Stomach smooth muscle (tissue), 2 donors: Measurements from ENCODE around the gene RAB22A.

ENCODE experiments used
- H3K27ac ChIP-seq: one replicate; pipeline ENCODE4 v1.7.0; 2013; ENCODE audit warnings: mild to moderate bottlenecking, low read length, inconsistent platforms
- H3K27me3 ChIP-seq, 2 donors: one replicate each; pipeline ENCODE4 v1.7.0; 2013; ENCODE audit warnings: low read length in 2 of 2; ENCODE audit not compliant: insufficient read depth in 2 of 2, control insufficient read depth in 1 of 2
- H3K36me3 ChIP-seq, 2 donors: one replicate each; pipeline ENCODE4 v1.7.0; 2013; ENCODE audit warnings: low read length in 2 of 2; ENCODE audit not compliant: control insufficient read depth in 2 of 2, insufficient read depth in 2 of 2
- H3K4me1 ChIP-seq: one replicate; pipeline ENCODE4 v1.7.0; 2013; ENCODE audit warnings: low read length; ENCODE audit not compliant: control insufficient read depth, insufficient read depth
- H3K4me3 ChIP-seq, 2 donors: one replicate each; pipeline ENCODE4 v1.7.0; 2013; ENCODE audit warnings: low read length in 2 of 2
- H3K9ac ChIP-seq, 2 donors: one replicate each; pipeline ENCODE4 v1.7.0; 2013; ENCODE audit warnings: low read length in 2 of 2, mild to moderate bottlenecking in 1 of 2
- H3K9me3 ChIP-seq, 2 donors: one replicate each; pipeline ENCODE4 v1.7.0; 2013; ENCODE audit warnings: low read length in 2 of 2; ENCODE audit not compliant: control insufficient read depth in 2 of 2
- donor health status: healthy.
- donor health status: Pancreatic carcinoma.

The RAB22A gene

DNA sequence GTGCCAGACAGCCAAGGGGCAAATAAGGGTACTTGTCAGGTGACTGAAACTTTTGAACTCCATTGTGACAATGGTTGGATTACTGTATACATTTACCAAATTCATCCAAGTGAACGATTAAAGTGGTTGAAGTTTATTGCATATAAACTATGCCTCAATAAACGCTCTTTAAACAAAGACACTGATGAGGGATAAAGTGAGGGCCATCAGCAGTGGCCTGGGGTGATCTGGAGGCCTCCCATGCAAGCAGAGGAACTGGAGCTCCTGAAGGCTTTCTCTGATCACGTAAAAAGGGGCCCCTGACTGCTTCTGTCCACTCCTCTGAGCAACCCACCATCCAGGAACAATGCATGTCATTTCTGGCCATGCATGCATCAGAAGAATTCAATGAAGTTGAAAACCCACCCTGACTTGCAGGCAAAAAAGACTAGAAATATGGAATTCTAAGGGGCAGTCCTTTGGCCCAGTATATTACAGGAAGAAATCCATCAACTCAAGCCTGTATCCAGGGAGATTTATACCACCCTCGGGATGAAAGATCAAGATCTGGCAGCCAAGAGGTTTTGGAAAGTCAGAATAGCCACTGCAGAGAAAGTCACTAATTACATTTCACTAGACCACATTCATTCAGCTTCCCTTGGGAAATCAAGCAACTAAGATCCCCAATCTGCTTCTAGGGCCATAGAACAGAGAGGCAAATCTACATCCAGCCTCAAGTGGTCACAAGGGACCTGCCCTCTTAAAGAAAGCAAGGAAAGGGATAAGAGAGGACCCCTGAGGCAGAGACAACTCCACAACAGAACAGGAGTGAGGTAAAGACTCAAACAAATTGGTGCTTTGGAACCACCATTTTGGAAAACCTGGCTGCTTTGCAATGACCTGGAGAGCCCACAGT is 31.7 kb upstream of the RAB22A start:
- H3K36me3 ChIP-seq = no peaks in the 10 kb centered on the region
- H3K27ac ChIP-seq = no peak overlapping the region
- no peak overlapping the region for H3K9ac ChIP-seq
- no peaks in the 10 kb centered on the region for H3K4me1 ChIP-seq
- H3K9me3 ChIP-seq = no peaks in the 10 kb centered on the region
- no peaks in the 10 kb centered on the region for H3K27me3 ChIP-seq
- H3K4me3 ChIP-seq = no peak overlapping the region

DNA sequence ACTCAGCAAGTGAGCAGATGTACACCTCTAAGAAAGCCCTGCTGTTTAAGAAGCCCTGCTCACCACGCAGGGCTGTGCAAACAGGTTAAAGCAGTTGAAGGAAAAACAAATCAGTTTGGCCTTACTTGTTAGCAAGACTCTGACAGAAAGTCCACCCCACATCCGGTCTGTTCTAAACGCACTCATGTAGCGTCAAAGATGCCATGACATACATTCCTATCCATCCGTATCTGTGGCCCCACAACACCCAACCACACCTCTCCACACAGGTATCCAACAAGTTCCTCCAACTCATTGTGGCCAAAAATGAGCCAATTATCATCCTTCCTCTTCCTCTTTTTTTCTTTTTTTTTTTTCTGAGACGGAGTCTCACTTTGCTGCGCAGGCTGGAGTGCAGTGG is 22.8 kb upstream of the RAB22A start:
- Histone ChIP-seq H3K27me3 (no peaks in the 10 kb centered on the region), H3K4me3 (no peak overlapping the region), H3K9ac (no peak overlapping the region), H3K4me1 (no peaks in the 10 kb centered on the region), H3K36me3 (peaks cover 8 to 11% of the 10 kb centered on the region in 2 donors), H3K27ac (no peak overlapping the region), H3K9me3 (no peaks in the 10 kb centered on the region)

- peaks cover 8 to 11% of the 10 kb centered on the region in 2 donors for H3K36me3 ChIP-seq
- no peaks in the 10 kb centered on the region for H3K27me3 ChIP-seq
- H3K9ac ChIP-seq = no peak overlapping the region
- no peak overlapping the region for H3K4me3 ChIP-seq
- no peaks in the 10 kb centered on the region for H3K4me1 ChIP-seq
- no peaks in the 10 kb centered on the region for H3K9me3 ChIP-seq
- no peak overlapping the region for H3K27ac ChIP-seq
Measured at GRCh38 chr20:58287638-58288037, 21.9 kb upstream of the RAB22A start.

DNA sequence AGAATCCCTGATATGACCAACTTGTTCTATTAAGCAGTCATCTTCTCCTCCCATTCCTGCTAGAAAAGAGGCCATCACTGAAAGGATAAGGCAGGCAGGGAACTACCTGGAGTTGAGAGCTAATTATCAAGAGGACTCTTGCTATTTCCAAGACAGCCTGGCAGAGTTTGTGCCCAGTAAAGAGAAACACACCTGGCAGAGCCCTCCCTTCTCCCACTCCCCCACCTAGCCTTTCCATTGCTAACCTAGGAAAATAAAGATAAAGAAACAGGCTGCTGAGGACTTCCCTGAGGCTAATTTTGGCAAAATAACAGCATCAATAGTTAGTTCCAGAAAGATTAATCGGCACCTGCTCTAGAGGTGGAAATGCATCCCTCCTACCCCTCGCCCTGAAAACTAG is 20.4 kb upstream of the RAB22A start:
- H3K4me1 ChIP-seq = no peaks in the 10 kb centered on the region
- H3K27me3 ChIP-seq = no peaks in the 10 kb centered on the region
- H3K4me3 ChIP-seq = no peak overlapping the region
- no peak overlapping the region for H3K27ac ChIP-seq
- H3K9me3 ChIP-seq = no peaks in the 10 kb centered on the region
- no peak overlapping the region for H3K9ac ChIP-seq
- peaks cover 8 to 11% of the 10 kb centered on the region in 2 donors for H3K36me3 ChIP-seq

GRCh38 chr20:58293453-58293852 is 16.1 kb upstream of the RAB22A start:
- H3K4me1 ChIP-seq = peaks cover 4% of the 10 kb centered on the region
- H3K36me3 ChIP-seq = no peaks in the 10 kb centered on the region
- H3K27ac ChIP-seq = no peak overlapping the region
- H3K27me3 ChIP-seq = no peaks in the 10 kb centered on the region
- H3K9me3 ChIP-seq = no peaks in the 10 kb centered on the region
- no peak overlapping the region for H3K9ac ChIP-seq
- H3K4me3 ChIP-seq = no peak overlapping the region

- no peaks in the 10 kb centered on the region for H3K9me3 ChIP-seq
- H3K4me3 ChIP-seq = no peak overlapping the region
- H3K4me1 ChIP-seq = peaks cover 4% of the 10 kb centered on the region
- no peak overlapping the region for H3K27ac ChIP-seq
- H3K36me3 ChIP-seq = no peaks in the 10 kb centered on the region
- H3K27me3 ChIP-seq = no peaks in the 10 kb centered on the region
- no peak overlapping the region for H3K9ac ChIP-seq
Measured at GRCh38 chr20:58294497-58295455, 14.7 kb upstream of the RAB22A start.

- Histone ChIP-seq H3K4me1 (peaks cover 4% of the 10 kb centered on the region), H3K4me3 (no peak overlapping the region), H3K9me3 (no peaks in the 10 kb centered on the region), H3K36me3 (peaks cover 0 to 2% of the 10 kb centered on the region in 2 donors), H3K27ac (no peak overlapping the region), H3K9ac (no peak overlapping the region), H3K27me3 (no peaks in the 10 kb centered on the region)
Measured at GRCh38 chr20:58296051-58296837, 13.3 kb upstream of the RAB22A start.

- Histone ChIP-seq H3K27me3 (no peaks in the 10 kb centered on the region), H3K4me1 (peaks cover 4% of the 10 kb centered on the region), H3K4me3 (no peak overlapping the region), H3K36me3 (peaks cover 0 to 6% of the 10 kb centered on the region in 2 donors), H3K27ac (no peak overlapping the region), H3K9me3 (no peaks in the 10 kb centered on the region), H3K9ac (no peak overlapping the region)
Measured at GRCh38 chr20:58297394-58297793, 12.1 kb upstream of the RAB22A start.

- Histone ChIP-seq H3K27ac (no peak overlapping the region), H3K4me1 (peaks cover 4% of the 10 kb centered on the region), H3K9ac (no peak overlapping the region), H3K27me3 (no peaks in the 10 kb centered on the region), H3K4me3 (no peak overlapping the region), H3K36me3 (peaks cover 0 to 6% of the 10 kb centered on the region in 2 donors), H3K9me3 (no peaks in the 10 kb centered on the region)
Measured at GRCh38 chr20:58300321-58300720, 9.2 kb upstream of the RAB22A start.

DNA sequence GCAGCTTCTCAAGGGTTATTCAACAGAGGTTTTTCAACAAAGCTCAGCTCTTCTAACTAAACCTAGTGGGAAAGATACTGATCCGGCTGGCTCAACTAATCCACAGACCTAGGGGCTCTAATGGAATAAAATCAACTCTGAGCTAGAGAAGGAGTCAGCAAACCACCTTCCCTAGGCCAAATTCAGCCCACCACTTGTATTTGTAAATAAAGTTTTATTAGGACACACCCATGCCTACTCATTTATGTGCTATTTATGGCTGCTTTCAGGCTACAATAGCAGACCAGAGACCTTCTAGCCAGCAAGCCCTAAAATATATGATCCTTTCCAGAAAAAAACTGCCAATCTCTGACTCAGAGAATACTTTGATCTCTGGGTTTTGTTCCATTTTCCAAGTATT is 6.0 kb upstream of the RAB22A start:
- Histone ChIP-seq H3K4me1 (peaks cover 9% of the 10 kb centered on the region), H3K4me3 (no peak overlapping the region), H3K27me3 (no peaks in the 10 kb centered on the region), H3K9me3 (no peaks in the 10 kb centered on the region), H3K36me3 (peaks cover 0 to 6% of the 10 kb centered on the region in 2 donors), H3K9ac (no peak overlapping the region), H3K27ac (no peak overlapping the region)
